T follicular helper cell (primary cell): Measurements from ENCODE around the gene UVRAG.
A peak's percentile ranks its signal among the peaks of the same experiment; 100 is the strongest.

ENCODE experiments used
- DNase-seq: peaks from one replicate; pipeline ENCODE4 v3.0.0-alpha.2; 2020; ENCODE audit warnings: low read depth

Gene UVRAG

GRCh38 chr11:76150141-76150540 lies 335.1 kb downstream of the UVRAG start:
- DNase-seq = no peak

DNA sequence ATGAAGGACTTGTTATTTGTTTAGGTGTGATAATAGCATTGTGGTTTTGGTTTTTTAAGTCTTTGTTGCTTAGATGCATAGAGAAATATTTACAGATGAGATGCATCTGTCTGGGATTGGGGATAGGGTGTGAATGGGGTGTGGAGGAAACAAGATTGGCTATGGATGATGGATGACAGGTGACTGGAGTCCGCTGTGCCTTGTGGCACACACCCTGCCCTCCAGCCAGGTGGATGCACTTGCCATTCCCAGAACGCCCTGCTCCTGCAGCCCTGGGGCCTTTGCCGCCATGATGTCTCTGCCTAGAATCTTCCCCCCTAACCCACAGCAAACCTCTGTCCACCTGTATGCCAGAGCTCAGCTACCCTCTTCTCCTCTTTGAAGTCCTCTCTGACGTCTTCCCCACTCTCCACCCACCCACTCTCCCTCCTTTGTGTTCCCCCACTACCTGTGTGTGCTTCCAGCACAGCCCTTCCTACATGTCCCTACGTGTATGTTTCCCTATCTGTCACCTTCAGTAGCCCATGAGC lies 336.6 kb downstream of the UVRAG start:
- DNase-seq = no peak

DNA sequence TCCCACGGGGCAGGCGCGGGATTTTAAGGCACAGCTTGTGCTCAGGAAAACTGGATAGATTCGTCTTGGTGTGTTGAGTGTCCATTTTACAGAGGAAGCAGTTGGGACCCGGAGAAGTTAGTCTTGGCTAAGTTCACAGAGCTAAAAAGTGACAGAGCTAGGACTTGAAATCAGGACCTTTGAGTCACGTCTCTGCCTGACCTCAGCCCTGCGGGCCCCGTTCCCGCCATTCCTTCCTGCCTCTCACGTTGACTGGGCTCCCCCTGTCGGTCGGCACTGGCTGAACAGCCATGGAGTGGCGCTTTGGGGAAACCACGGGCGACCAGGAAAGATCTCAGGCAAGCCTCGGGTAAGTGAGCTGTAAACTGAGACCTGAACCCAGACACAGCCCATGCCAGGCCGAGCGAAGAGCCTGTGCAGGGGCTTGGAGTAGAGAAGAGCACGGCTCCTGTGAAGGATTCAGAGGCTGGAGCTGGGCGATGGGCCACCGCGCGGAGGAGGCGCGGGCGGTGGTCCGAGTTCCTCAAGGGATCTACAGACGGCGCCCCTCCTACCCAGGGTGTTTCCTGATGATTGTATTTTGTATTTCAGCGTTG lies 337.2 kb downstream of the UVRAG start:
- peak; percentile 67 for DNase-seq

DNA sequence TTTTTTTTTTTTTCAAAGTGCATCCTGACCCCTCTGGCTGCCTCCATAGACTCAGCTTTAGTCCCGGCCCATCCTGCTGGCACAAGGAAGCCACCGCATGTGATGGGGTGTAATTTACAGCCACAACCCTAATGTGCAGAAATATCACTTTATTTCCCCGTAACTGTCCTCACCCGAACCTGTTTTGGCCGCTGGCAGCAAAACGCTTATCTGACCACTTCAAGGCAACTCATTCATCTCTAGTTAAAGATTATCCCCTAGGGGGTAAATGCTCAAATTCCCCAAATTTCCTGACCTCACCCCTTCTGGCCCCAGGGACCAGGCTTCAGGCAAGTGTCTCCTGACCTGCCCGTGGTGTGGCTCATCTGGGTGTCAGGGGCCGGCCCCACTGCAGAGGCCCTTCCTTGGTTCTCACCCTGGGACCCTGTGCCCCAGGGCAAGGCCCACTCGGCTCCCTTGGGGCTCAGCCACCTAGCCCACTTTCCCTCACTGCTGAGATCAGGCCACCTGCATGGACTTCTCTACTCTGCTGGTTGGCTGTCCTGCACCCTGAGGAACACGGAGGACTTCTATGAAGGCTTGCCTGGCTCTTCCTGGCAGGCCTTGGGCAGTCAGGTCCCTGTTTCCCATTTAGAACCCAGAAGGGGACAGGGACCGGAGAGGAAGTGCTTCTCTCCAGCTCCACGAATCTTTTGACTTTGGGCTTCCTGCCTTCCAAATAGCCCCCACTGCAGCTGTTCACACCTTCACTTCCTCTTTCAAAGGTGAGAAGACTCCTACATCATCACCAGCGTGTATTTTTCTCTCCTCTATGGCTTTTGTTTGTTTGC lies 337.9 kb downstream of the UVRAG start:
- DNase-seq = no peak

GRCh38 chr11:76153571-76153923 lies 338.5 kb downstream of the UVRAG start:
- DNase-seq = no peak

GRCh38 chr11:76155500-76156227 lies 340.7 kb downstream of the UVRAG start:
- no peak for DNase-seq

GRCh38 chr11:76156971-76157427 lies 342.0 kb downstream of the UVRAG start:
- no peak for DNase-seq

DNA sequence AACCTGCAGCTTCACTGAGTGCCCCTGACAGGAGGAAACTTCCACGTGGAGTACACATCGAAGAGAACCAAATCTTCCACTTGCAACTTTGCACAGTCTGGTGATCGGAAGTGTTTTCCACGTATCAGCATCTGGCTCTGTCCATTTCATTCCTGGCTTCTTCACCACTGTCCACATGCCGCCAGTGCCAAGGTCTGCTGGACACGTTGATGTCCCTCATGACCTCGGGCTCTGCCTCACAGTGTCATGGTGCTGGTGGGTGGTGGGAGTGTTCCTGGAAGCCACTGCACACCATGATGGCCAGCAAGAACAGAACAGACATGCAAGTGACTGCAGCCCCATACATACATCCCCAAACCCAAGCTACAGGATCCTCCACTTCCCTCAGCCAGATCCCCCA lies 342.9 kb downstream of the UVRAG start:
- no peak for DNase-seq

DNA sequence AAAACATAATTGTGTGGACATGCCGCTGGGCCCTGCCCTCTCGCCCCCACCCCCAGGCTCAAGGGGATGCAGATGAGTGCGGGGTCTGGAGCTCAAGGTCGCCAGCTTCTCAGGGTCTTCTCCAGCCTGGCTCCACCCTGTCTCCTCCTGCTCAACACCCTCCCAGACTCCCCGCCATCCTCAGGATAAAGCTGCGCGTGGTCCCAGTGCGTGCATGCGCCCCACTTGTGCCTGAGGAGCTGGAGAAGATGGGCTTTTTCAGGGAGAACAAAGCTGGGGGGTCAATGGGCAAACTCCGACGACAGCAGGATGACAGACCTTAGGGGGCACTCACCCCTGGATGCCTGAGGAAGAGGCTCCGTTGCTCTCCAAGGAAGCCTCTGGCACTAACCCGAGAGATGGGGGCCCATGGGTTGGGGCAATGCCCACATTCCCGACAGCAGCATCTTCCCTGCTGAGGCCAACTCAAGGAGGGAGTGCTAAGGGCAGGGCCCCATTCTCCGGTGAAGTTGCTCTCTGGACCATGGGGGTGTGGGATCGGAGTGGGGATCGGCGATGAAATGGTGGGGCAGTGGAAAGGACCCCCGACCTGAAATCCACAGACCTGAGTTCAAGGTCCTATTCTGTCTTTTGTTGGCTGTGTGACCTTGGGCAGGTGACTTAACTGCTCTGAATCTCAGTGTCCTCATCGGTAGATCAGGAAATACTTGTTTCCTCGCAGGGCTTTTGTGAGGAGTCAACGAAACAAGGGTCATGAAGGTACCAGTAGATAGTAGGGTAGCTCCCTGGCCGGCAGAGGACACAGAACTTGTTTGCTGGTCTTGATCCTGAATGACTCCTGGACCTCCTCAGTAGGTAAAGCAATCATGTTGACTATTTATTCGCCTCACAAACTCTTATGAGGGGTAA lies 343.6 kb downstream of the UVRAG start:
- no peak for DNase-seq

GRCh38 chr11:76159303-76159937 lies 344.4 kb downstream of the UVRAG start:
- no peak for DNase-seq

- DNase-seq = no peak
Observed at GRCh38 chr11:76159983-76160661, 345.1 kb downstream of the UVRAG start.

DNA sequence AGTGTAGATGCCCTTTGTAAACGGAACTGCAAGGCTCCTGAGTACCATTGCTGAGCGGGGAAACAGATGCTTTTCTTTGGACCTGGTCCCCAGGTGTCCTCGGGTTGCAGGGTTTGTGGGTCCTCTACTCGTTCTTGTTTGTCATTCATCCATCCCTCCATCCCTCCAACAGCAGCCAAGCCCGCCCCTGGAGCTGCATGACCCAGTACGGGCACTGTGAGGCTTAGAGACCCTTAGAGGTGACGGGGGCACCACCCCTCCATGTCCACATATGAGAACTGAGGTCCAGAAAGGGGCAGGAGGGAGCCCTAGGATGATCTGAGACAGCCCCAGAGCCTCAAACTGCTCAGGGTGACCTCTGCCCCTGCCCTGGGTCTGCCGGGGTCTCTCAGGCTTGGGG lies 345.8 kb downstream of the UVRAG start:
- no peak for DNase-seq

DNA sequence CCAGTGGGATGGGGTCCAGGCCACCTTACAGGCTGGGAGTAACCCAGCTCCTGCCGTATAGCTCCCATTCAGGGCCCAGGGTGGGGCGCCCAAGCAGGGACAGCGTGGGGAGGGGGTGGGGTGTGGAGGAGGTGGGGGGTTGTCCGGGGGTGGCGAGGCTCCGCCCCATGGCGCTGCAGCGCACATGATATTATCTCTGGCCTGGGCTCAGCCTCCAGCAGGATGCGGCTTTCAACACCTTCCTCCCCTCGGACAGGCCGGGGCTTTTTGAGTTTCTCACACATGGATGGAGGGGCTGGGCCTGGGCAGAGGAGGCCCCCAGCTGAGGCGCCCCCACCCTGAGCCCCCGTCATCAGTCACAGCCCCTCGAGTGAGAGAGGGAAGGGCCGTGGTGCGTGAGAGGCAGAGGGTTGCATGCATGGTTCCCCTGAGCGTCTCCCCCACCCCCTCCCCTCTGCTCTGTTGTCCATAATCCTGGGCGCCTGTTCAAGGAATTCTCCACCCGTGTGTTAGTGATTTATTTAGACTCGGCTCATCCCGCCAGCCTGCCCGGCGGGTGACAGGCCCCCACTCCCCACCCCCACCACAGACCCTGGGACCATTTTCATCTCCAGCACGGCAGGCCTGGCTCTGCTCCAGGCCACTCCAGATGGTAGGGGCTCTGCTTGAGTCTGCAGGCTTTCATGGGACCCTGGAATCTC lies 346.4 kb downstream of the UVRAG start:
- no peak for DNase-seq

DNA sequence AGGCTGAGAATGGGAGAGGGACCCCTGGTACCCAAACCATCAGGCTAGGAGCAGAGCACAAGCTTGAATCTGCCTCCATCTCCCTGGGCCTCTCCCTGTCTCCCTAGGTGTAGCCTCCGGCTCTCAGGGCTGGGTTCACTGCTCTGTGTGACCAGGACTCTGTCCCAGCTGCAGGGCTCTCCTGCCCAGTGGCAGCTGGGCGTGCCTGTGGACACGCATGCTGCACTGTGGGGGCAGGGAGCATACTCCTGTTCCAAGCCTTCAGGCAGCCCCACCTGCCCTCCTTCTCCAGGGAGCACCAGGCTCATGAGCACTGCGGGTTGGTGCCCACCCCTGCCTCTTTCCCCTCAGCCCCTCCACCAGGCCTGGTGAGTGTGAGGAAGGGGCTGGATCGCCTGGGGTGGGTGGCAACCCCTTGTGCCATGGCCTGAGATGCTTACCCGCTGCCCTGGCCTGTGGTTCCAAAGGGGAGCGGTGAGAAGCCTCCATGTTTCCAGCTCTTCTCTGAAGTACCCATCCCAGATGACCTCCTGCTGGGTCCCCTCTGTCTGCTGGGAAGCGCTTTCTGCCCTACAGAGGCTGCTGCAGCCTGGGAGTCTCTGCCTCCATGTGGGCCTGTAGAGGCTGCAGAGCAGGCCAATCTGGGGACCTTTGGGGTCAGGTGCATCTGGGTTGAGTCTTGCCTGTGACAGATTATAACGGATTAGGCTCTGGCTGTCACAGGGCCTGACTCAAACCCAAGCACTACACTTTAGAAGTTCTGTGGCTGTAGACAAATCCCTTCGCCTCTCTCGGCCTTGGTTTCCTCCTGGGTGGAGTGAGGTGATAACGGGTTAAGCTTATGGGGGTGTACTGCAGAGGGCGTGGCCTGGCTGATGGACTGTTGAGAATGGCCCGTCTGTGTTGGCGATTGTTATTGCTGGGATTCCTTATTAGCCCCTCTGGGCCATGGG lies 347.6 kb downstream of the UVRAG start:
- DNase-seq = no peak

GRCh38 chr11:76163289-76163880 lies 348.4 kb downstream of the UVRAG start:
- DNase-seq = no peak

DNA sequence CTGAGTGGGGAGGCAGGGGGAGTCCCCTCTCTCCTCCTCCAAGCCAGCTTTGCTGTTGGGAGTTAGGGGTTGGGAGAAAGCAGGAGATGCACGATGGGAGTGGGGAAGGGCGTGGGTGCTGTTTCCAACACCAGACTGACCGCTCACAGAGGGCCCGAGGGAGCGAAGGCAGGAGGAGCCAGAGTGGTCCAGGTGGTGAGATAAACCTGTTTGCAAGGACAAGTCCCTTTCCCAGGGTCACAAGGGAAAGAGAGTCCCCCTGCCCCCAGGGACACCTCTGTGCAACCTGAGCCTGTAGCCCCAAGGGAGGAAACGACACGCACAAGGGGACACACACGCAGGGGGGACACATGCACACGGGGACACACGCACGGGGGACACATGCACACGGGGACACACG lies 349.1 kb downstream of the UVRAG start:
- no peak for DNase-seq

DNA sequence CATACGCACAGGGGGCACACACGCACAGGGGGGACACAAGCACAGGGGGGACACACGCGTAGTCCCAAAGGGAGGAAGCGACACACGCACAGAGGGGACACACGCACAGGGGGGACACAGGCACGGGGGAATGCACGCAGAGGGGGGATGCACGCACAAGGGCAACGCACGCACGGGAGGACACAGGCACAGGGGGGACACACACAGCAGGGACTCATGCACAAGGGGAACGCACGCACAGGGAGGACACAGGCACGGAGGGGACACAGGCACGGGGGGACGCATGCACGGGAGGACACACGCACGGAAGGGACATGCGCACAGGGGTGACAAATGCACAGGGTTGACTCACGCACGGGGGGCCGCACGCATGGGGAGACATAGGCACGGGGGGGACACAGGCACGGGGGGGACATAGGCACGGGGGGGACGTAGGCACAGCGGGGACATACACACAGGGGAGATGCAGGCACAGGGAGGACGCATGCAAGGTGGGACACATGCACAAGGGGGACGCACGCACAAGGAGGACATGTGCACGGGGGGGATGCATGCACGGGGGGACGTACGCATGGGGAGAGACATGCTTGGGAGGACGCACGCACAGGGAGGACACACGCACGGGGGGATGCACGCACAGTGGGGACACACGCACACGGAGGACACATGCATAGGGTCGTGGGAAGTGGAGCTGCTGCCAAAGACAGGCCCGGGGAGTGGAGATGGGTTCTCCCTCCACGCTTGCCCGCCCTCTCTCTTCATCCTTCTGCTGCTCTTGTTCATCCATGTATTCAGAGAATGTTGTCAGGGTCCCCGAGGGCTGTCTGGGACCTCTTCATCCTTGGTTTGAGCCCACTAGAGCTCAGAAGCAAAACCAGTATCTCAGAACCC lies 350.1 kb downstream of the UVRAG start:
- no peak for DNase-seq
